Endothelial cell of umbilical vein (primary cell): Measurements from ENCODE around the gene SNCG. TPM values are rescaled to one million over a fixed set of nuclear protein-coding genes. Genes with fewer than 3 reads are reported as not detected.

Experiments
- BruUV-seq: library from RNA; stranded (reverse); fragments of 400-500 nt; replicated peaks from 2 replicates; lab custom pipeline; 2021; lab: Mats Ljungman, UMichigan
- CTCF ChIA-PET: fragments of 300-600, 350-600 bp; sonication (Branson Sonifier 250); formaldehyde crosslinking; loops from one replicate; lab custom pipeline; 2021; ENCODE audit warnings: antibody characterized with exemption, inconsistent platforms; lab: Charles Lee
- POLR2A ChIA-PET: fragments of 300-600, 350-600 bp; sonication (Branson Sonifier 250); formaldehyde crosslinking; loops from one replicate; lab custom pipeline; 2021; ENCODE audit warnings: antibody characterized with exemption, inconsistent platforms; lab: Charles Lee
- DNase-seq: peaks from one replicate; pipeline ENCODE4 v3.0.0-alpha.2; 2011; ENCODE audit warnings: low read depth, low spot score
- FAIRE-seq: peaks from 2 replicates; lab custom pipeline; 2011; peaks lifted over from hg19 to GRCh38; lab: Jason Lieb, UNC
- H2AFZ ChIP-seq: 2 replicates; pipeline ENCODE4 v1.6.0; 2012; ENCODE audit warnings: low read depth, low read length, control low read depth, inconsistent platforms
- H3K27ac ChIP-seq: 2 replicates; pipeline ENCODE4 v1.5.1; 2011; ENCODE audit warnings: low read depth, mild to moderate bottlenecking, control low read depth, low read length, moderate library complexity; ENCODE audit not compliant: insufficient read depth
- H3K27me3 ChIP-seq, 2 experiments: 2 replicates each; pipeline versions ENCODE4 v1.6.0 to v1.6.1; 2011; ENCODE audit warnings: low read length in 2 of 2, mixed read lengths in 1 of 2; ENCODE audit not compliant: control insufficient read depth in 2 of 2, insufficient read depth in 2 of 2
- H3K36me3 ChIP-seq, 2 experiments: 2 replicates in 1 of 2; 3 replicates in 1 of 2; pipeline ENCODE4 v1.5.1; 2011; ENCODE audit warnings: low read length in 2 of 2, mild to moderate bottlenecking in 1 of 2, moderate library complexity in 1 of 2; ENCODE audit not compliant: control insufficient read depth in 2 of 2, insufficient read depth in 2 of 2; ENCODE audit errors: extremely low read depth in 1 of 2
- H3K4me1 ChIP-seq: 3 replicates; pipeline ENCODE4 v1.5.1; 2011; ENCODE audit warnings: mild to moderate bottlenecking, low read length; ENCODE audit not compliant: control insufficient read depth, insufficient read depth; ENCODE audit errors: extremely low read depth
- H3K4me2 ChIP-seq: 2 replicates; pipeline ENCODE4 v1.6.1; 2011; ENCODE audit warnings: low read length, control low read depth, mixed read lengths; ENCODE audit not compliant: insufficient read depth
- H3K4me3 ChIP-seq, 3 experiments: fragments of 200-600 bp in 1 of 3; sonication (generic), shearing (Covaris generic) in 1 of 3; replicated peaks in 1 of 3; 2 replicates each; pipeline ENCODE4 v1.5.1; 2011 to 2016; ENCODE audit warnings: control low read depth in 3 of 3, low read length in 3 of 3, mild to moderate bottlenecking in 2 of 3, inconsistent platforms in 1 of 3, low read depth in 1 of 3, moderate library complexity in 1 of 3; ENCODE audit not compliant: insufficient read depth in 1 of 3
- H3K79me2 ChIP-seq: 2 replicates; pipeline ENCODE4 v1.6.0; 2012; ENCODE audit warnings: low read length, inconsistent platforms; ENCODE audit not compliant: control insufficient read depth, insufficient read depth
- H3K9ac ChIP-seq: replicated peaks from 2 replicates; pipeline ENCODE3; 2011; ENCODE audit warnings: low read length, control low read depth; ENCODE audit not compliant: insufficient read depth; ENCODE audit errors: extremely low read depth
- H3K9me1 ChIP-seq: replicated peaks from 3 replicates; pipeline ENCODE4 v1.6.0; 2011; ENCODE audit warnings: mild to moderate bottlenecking, low read length; ENCODE audit not compliant: control insufficient read depth, insufficient read depth; ENCODE audit errors: extremely low read depth
- H3K9me3 ChIP-seq: replicated peaks from 2 replicates; pipeline ENCODE4 v1.5.1; 2012; ENCODE audit warnings: low read length, inconsistent platforms; ENCODE audit not compliant: control insufficient read depth, insufficient read depth
- H4K20me1 ChIP-seq: replicated peaks from 2 replicates; pipeline ENCODE3; 2011; ENCODE audit warnings: mild to moderate bottlenecking, low read length; ENCODE audit not compliant: control insufficient read depth, insufficient read depth; ENCODE audit errors: extremely low read depth
- EZH2 ChIP-seq: IDR thresholded peaks from 2 replicates; pipeline ENCODE4 v1.6.1; 2012; ENCODE audit warnings: borderline replicate concordance, low read depth, mild to moderate bottlenecking, moderate library complexity, low read length, inconsistent platforms; ENCODE audit not compliant: severe bottlenecking
- FOS ChIP-seq: IDR thresholded peaks from 2 replicates; pipeline ENCODE4 v1.6.1; 2011; ENCODE audit warnings: mild to moderate bottlenecking, low read length, moderate library complexity, borderline replicate concordance; ENCODE audit not compliant: insufficient read depth
- GATA2 ChIP-seq: IDR thresholded peaks from 2 replicates; pipeline ENCODE4 v1.7.0; 2011; ENCODE audit warnings: low read depth, mild to moderate bottlenecking, moderate library complexity, mixed read lengths, low read length; ENCODE audit not compliant: insufficient read length, insufficient read depth
- JUN ChIP-seq: IDR thresholded peaks from 2 replicates; pipeline ENCODE4 v1.6.1; 2011; ENCODE audit warnings: borderline replicate concordance, low read depth; ENCODE audit not compliant: insufficient read length, insufficient read depth
- MAX ChIP-seq: IDR thresholded peaks from 2 replicates; pipeline ENCODE4 v1.6.1; 2011; ENCODE audit not compliant: insufficient read depth, insufficient read length
- MYC ChIP-seq: IDR thresholded peaks from one replicate; pipeline ENCODE4 v1.6.1; 2011; ENCODE audit warnings: mild to moderate bottlenecking, low read depth, low read length
- POLR2A ChIP-seq: IDR thresholded peaks from 2 replicates; pipeline ENCODE4 v1.6.1; 2012; ENCODE audit warnings: low read depth, mild to moderate bottlenecking, control low read depth, low read length
- POLR2AphosphoS5 ChIP-seq: IDR thresholded peaks from 2 replicates; pipeline ENCODE4 v1.6.1; 2012; ENCODE audit warnings: low read depth, mild to moderate bottlenecking, control low read depth, low read length, moderate library complexity; ENCODE audit not compliant: insufficient read depth
- dilution Hi-C: fragments of 300-500 bp; cut with MboI; formaldehyde crosslinking; loops from one replicate; pipeline ENCODE4 v1.15.0; 2019; ENCODE audit warnings: low sequenced_read_pairs; ENCODE audit not compliant: extremely low pct_ligation_motif_present
- intact Hi-C: fragments of 100-400 bp; cut with micrococcal nuclease; formaldehyde crosslinking; loops from one replicate; pipeline ENCODE4 v1.10.0; 2022
- polyA plus RNA-seq, 4 experiments: library from polyadenylated mRNA; depleted of rRNA in 3 of 4; stranded (reverse) in 3 of 4; unstranded in 1 of 4; fragments of >200 nt; gene quantifications; 2 replicates each; pipeline versions ENCODE4 v1.2.1 to v1.2.3, GENCODE V29; 2011 to 2012; ENCODE audit warnings: missing spikeins in 1 of 4
- total RNA-seq: library from RNA; stranded (reverse); gene quantifications from 2 replicates; pipeline ENCODE4 v1.2.3, GENCODE V29; 2021
- TF ChIP-seq, protein P1 (sequence below), 2 donors: IDR thresholded peaks; 1 replicate in 1 of 2; 2 replicates in 1 of 2; pipeline ENCODE4 v1.5.1; 2011; ENCODE audit warnings: low read length in 2 of 2, mild to moderate bottlenecking in 2 of 2, moderate library complexity in 2 of 2, control low read depth in 1 of 2, inconsistent platforms in 1 of 2, low read depth in 1 of 2; ENCODE audit not compliant: insufficient read depth in 1 of 2; ENCODE audit errors: extremely low read depth in 1 of 2

The SNCG gene
- total and polyA plus RNA-seq, 2 donors (not counting 3 experiments of a cell fraction or from before 2014, with no cell fraction given) = 31.4 to 60.8 TPM

DNA sequence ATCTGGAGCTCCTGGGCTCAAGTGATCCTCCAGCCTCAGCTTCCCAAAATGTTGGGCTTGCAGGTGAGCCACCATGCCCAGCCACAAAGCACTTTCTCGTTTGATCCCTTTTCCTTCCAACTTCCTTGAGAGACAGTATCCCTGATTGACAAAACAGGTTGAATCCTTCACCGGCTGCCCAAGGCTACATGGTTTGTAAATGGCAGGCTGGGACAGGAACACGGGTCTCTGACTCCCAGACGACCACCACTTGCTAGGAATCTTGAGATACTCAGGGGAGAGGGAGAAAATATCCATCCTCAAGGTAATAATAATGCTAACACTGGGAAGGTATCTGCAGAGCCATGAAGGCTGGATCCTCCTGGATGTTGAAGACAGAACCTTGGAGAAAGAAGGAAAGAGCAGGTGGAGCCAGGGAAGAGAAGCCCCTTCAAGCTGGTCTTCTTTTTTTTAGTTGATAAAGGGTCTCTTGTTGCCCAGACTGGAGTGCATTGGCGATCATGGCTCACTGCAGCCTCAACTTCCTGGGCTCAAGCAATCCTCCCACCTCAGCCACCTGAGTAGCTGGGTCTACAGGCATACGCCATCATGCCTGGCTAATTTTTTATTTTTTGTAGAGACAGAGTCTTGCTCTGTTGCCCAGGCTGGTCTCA lies 20.8 kb upstream of the SNCG start:
- Histone ChIP-seq H4K20me1 (no peaks in the 10 kb centered on the region), H3K9ac (no peak overlapping the region), H3K79me2 (peaks cover 16% of the 10 kb centered on the region), H3K9me3 (no peaks in the 10 kb centered on the region), H2AFZ (no peak overlapping the region), H3K36me3 (peaks cover 37 to 59% of the 10 kb centered on the region in 2 experiments), H3K27ac (no peak overlapping the region), H3K4me1 (no peaks in the 10 kb centered on the region), H3K27me3 (no peaks in the 10 kb centered on the region), H3K9me1 (no peaks in the 10 kb centered on the region), H3K4me3 (no peak overlapping the region), H3K4me2 (no peak overlapping the region)
- TF ChIP-seq POLR2AphosphoS5 (no peak), MAX (no peak), GATA2 (no peak)
- dilution Hi-C loops (no loop called here), intact Hi-C loops (no loop called here)
- no peak for DNase-seq
- ChIA-PET POLR2A (no interaction called here), CTCF (interaction anchor here (1.3 to 12.5 kb wide), 5 partner anchors 20 to 253 kb away, joined by 3 to 325 read pairs (median 3); partner anchors contain the start of genes ADIRF, MMRN2 and SNCG)
- no peak for FAIRE-seq
- BruUV-seq = no TSS peak

DNA sequence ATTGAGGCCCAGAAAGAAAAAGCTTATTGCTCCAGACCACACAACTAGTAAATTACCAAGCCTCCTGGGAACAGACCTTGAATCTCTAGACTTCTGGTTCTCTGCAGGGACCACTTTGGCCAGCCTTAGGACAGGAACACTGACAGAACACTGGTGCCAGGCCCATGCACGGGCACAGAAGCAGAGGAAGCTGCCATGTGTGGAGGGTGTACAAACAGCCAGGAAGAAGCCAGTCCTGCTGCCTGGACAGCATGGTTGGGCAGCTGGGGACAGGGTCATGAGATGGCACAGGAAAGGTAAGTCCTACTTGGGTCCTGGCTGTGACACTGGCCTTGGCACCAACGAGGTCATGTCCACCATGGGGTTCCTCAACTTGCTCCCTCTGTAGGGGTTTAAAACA lies 20.1 kb upstream of the SNCG start:
- H3K27me3 ChIP-seq = no peaks in the 10 kb centered on the region
- FAIRE-seq = no peak
- no peak overlapping the region for H3K4me3 ChIP-seq
- no peaks in the 10 kb centered on the region for H3K9me3 ChIP-seq
- no peaks in the 10 kb centered on the region for H3K4me1 ChIP-seq
- intact Hi-C loops (no loop called here), dilution Hi-C loops (no loop called here)
- H3K79me2 ChIP-seq = peaks cover 17% of the 10 kb centered on the region
- CTCF ChIA-PET = interaction anchor here (0.7 to 12.5 kb wide), 5 partner anchors 9 to 214 kb away, joined by 3 to 325 read pairs (median 5); partner anchors contain the start of genes ADIRF, MMRN2 and SNCG
- H3K4me2 ChIP-seq = no peak overlapping the region
- no peak overlapping the region for H2AFZ ChIP-seq
- no peak overlapping the region for H3K9ac ChIP-seq
- BruUV-seq = no TSS peak
- H4K20me1 ChIP-seq = no peaks in the 10 kb centered on the region
- H3K27ac ChIP-seq = no peak overlapping the region
- DNase-seq = no peak
- POLR2A ChIA-PET = no interaction called here
- TF ChIP-seq GATA2 (no peak), MAX (no peak), POLR2A (no peak), EZH2 (no peak), JUN (no peak), FOS (no peak), MYC (no peak)
- TF ChIP-seq, protein P1, sequence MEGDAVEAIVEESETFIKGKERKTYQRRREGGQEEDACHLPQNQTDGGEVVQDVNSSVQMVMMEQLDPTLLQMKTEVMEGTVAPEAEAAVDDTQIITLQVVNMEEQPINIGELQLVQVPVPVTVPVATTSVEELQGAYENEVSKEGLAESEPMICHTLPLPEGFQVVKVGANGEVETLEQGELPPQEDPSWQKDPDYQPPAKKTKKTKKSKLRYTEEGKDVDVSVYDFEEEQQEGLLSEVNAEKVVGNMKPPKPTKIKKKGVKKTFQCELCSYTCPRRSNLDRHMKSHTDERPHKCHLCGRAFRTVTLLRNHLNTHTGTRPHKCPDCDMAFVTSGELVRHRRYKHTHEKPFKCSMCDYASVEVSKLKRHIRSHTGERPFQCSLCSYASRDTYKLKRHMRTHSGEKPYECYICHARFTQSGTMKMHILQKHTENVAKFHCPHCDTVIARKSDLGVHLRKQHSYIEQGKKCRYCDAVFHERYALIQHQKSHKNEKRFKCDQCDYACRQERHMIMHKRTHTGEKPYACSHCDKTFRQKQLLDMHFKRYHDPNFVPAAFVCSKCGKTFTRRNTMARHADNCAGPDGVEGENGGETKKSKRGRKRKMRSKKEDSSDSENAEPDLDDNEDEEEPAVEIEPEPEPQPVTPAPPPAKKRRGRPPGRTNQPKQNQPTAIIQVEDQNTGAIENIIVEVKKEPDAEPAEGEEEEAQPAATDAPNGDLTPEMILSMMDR (IDR thresholded peaks at IDR 0.05; ENCODE audit: extremely low read depth in 1 of 2, insufficient read depth in 1 of 2, low read depth in 1 of 2, low read length in 2 of 2) = no peak
- H3K9me1 ChIP-seq = no peaks in the 10 kb centered on the region
- H3K36me3 ChIP-seq = peaks cover 44 to 60% of the 10 kb centered on the region in 2 experiments
